ENCODE results near the gene EMC1. TPM values are rescaled to one million over a fixed set of nuclear protein-coding genes. Genes with fewer than 3 reads are reported as not detected.

The EMC1 gene
- total RNA-seq, 4 donors from 2014 or later: 16.2 to 43.1 (median 36.1) TPM

- Histone ChIP-seq H3K4me3 (no peak overlapping the region), H3K9me3 (no peaks in the 10 kb centered on the region), H3K4me1 (peaks cover 0 to under 1% (median 0%) of the 10 kb centered on the region in 4 donors), H3K36me3 (no peaks in the 10 kb centered on the region), H3K27me3 (peaks cover 0 to 5% (median 0%) of the 10 kb centered on the region in 4 donors), H3K27ac (replicated peaks in 1 of 4) (no peak overlapping the region)
- intact Hi-C loops (cut with DNase I): no loop called here
- 89% methylated on average over 10 of the region's 11 CpGs for WGBS
- no peak for DNase-seq (ENCODE audit: extremely low spot score)
- TF ChIP-seq POLR2AphosphoS5 (IDR thresholded peaks at IDR 0.05) (no peak), EP300 (IDR thresholded peaks at IDR 0.05) (no peak), CTCF (IDR thresholded peaks at IDR 0.05) (no peak), POLR2A (IDR thresholded peaks at IDR 0.05; ENCODE audit: low read depth) (no peak)
These were observed 17.1 kb upstream of the EMC1 start for GRCh38 chr1:19268445-19268844.

DNA sequence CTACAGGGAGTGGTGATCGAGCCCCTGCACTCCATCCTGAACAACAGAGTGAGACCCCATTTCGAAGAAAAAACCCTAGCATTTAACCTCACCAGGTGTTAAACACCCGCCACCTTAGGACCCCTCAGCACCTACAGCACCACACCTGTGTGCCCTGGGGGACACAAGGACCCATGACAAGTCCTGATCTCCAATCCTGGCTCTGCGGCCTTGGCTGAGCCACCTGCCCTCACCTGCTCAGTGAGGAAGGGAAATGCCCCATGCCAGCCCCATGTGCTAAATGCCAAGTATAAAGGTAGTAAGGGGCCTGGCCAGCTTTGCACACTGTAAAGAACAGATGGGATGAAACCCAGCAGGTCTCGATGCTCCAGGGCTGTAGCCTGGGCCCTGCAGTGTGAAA lies 11.4 kb upstream of the EMC1 start:
- H3K27me3 ChIP-seq: no peaks in the 10 kb centered on the region
- H3K9me3 ChIP-seq: no peaks in the 10 kb centered on the region
- no peak overlapping the region for H3K4me3 ChIP-seq
- no peak for DNase-seq (ENCODE audit: extremely low spot score)
- H3K27ac ChIP-seq (replicated peaks in 1 of 4): no peak overlapping the region
- WGBS: 86% methylated on average over 4 of the region's 5 CpGs
- intact Hi-C loops (cut with DNase I): no loop called here
- H3K36me3 ChIP-seq: peaks cover 15 to 34% (median 31%) of the 10 kb centered on the region in 4 donors
- no peak for TF ChIP-seq CTCF (IDR thresholded peaks at IDR 0.05)
- no peak for TF ChIP-seq POLR2A (IDR thresholded peaks at IDR 0.05; ENCODE audit: low read depth)
- no peak for TF ChIP-seq POLR2AphosphoS5 (IDR thresholded peaks at IDR 0.05)
- no peak for TF ChIP-seq EP300 (IDR thresholded peaks at IDR 0.05)
- H3K4me1 ChIP-seq: no peaks in the 10 kb centered on the region

GRCh38 chr1:19262047-19262446 lies 10.7 kb upstream of the EMC1 start:
- WGBS: 81% methylated on average over 3 of the region's 5 CpGs
- no peaks in the 10 kb centered on the region for H3K27me3 ChIP-seq
- no peak overlapping the region for H3K4me3 ChIP-seq
- intact Hi-C loops (cut with DNase I): no loop called here
- no peak for DNase-seq (ENCODE audit: extremely low spot score)
- peaks cover 22 to 41% (median 38%) of the 10 kb centered on the region in 4 donors for H3K36me3 ChIP-seq
- no peaks in the 10 kb centered on the region for H3K4me1 ChIP-seq
- TF ChIP-seq POLR2A (IDR thresholded peaks at IDR 0.05; ENCODE audit: low read depth): no peak
- TF ChIP-seq CTCF (IDR thresholded peaks at IDR 0.05): no peak
- TF ChIP-seq POLR2AphosphoS5 (IDR thresholded peaks at IDR 0.05): no peak
- no peak for TF ChIP-seq EP300 (IDR thresholded peaks at IDR 0.05)
- H3K27ac ChIP-seq (replicated peaks in 1 of 4): no peak overlapping the region
- no peaks in the 10 kb centered on the region for H3K9me3 ChIP-seq

DNA sequence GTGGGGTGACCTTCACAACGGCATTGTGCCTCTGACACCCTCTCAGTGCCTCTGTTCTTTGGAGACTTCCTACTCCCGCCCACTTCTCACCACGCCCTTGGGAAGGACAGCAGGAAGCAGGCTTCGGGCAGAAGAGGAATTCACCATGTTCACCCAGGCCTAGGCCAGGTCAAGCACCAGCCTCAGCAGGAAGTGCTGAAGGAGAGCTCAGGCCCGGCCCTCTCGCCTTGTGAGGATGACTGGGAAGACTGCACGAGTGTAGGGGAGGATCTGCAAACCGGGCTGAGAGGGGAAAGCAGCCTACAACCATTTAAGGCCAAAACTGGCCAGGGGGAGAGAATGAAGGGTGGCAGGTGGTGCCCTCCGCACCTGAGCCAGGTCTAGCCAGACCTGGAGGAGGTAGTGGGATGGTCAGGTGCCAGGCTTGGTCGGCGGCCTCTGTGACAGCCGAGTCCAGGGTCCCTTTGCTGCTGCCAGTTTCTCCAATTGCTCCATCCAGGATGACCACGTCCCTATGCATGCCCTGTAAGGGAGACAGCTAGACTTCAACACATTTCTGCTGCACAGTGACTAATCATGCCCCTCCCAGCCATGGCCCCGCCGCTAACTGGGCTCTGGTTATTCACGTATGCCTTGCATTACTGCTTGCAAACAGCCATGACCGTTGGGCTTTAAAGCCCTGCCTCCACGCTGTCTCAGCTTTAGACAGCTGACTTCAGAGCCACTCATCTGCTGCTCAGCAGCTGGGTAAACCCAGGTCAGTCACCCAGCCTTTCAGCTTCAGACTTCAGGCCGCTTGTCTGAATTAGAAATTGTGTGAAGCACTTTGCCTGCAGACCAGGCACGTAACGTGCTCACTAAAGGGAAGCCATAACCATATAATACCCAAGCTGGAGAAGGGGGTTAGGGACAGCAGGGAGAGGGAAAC lies 9.2 kb upstream of the EMC1 start:
- DNase-seq (ENCODE audit: extremely low spot score): no peak
- intact Hi-C loops (cut with DNase I): no loop called here
- no peaks in the 10 kb centered on the region for H3K9me3 ChIP-seq
- no peaks in the 10 kb centered on the region for H3K4me1 ChIP-seq
- TF ChIP-seq CTCF (IDR thresholded peaks at IDR 0.05) (no peak), POLR2A (IDR thresholded peaks at IDR 0.05; ENCODE audit: low read depth) (no peak), EP300 (IDR thresholded peaks at IDR 0.05) (no peak), POLR2AphosphoS5 (IDR thresholded peaks at IDR 0.05) (no peak)
- WGBS: 72% methylated on average over 18 of the region's 21 CpGs
- H3K36me3 ChIP-seq: peaks cover 29 to 57% (median 54%) of the 10 kb centered on the region in 4 donors
- no peak overlapping the region for H3K27ac ChIP-seq (replicated peaks in 1 of 4)
- no peak overlapping the region for H3K4me3 ChIP-seq
- H3K27me3 ChIP-seq: no peaks in the 10 kb centered on the region
